Stomach (tissue), 9 donors: ENCODE data around the gene FAM221A. TPM values are rescaled to one million over a fixed set of nuclear protein-coding genes. Genes with fewer than 3 reads are reported as not detected.

Source experiments
- DNase-seq, 2 donors: peaks; one replicate each; pipeline versions ENCODE4 v3.0.0 to v3.0.0-alpha.2; 2013 to 2019
- H3K27ac ChIP-seq, 5 donors: fragments of 200-600 bp in 4 of 5; sonication (generic) in 4 of 5; one replicate each; pipeline ENCODE4 v1.5.1; 2013 to 2019; ENCODE audit warnings: mild to moderate bottlenecking in 1 of 5, moderate library complexity in 1 of 5
- H3K27me3 ChIP-seq, 3 donors: fragments of 200-600 bp; sonication (generic); one replicate each; pipeline ENCODE4 v1.5.1; 2017 to 2019; ENCODE audit warnings: mixed run types in 1 of 3
- H3K36me3 ChIP-seq, 4 donors: fragments of 200-600 bp; sonication (generic); 1 replicate in 3 of 4; 2 replicates in 1 of 4; pipeline ENCODE4 v1.5.1; 2016 to 2019
- H3K4me1 ChIP-seq, 4 donors: fragments of 200-600 bp; sonication (generic); one replicate each; pipeline ENCODE4 v1.5.1; 2016 to 2019
- H3K4me3 ChIP-seq, 4 donors: fragments of 200-600 bp; sonication (generic) in 3 of 4; one replicate each; pipeline ENCODE4 v1.5.1; 2016 to 2019; ENCODE audit warnings: mild to moderate bottlenecking in 1 of 4
- H3K9me3 ChIP-seq, 4 donors: fragments of 200-600 bp; sonication (generic); one replicate each; pipeline ENCODE4 v1.5.1; 2016 to 2019
- CTCF ChIP-seq, 7 experiments: fragments of 450-650 bp in 4 of 7; fragments of 200-600 bp in 3 of 7; sonication (generic) in 3 of 7; IDR thresholded peaks; one replicate each; pipeline ENCODE4 v1.5.1; 2016 to 2019; ENCODE audit warnings: antibody characterized with exemption in 7 of 7, control low read depth in 2 of 7, mild to moderate bottlenecking in 1 of 7
- EP300 ChIP-seq: sonication (generic); formaldehyde crosslinking; IDR thresholded peaks from one replicate; pipeline ENCODE4 v1.6.1; 2017; ENCODE audit warnings: antibody characterized with exemption
- POLR2A ChIP-seq, 4 donors: fragments of 450-650 bp; IDR thresholded peaks; one replicate each; pipeline ENCODE4 v1.6.1; 2016; ENCODE audit warnings: antibody characterized with exemption in 4 of 4, control low read depth in 2 of 4, mild to moderate bottlenecking in 1 of 4, moderate library complexity in 1 of 4
- POLR2AphosphoS5 ChIP-seq, 3 donors: sonication (generic); formaldehyde crosslinking; IDR thresholded peaks; one replicate each; pipeline ENCODE4 v1.6.1; 2016; ENCODE audit warnings: antibody characterized with exemption in 3 of 3
- WGBS, 5 donors: extraction: QIAGEN DNeasy Blood & Tissue Kit in 3 of 5; methylation state at CpG; one replicate each; pipeline versions ENCODE4 v1.1.5 to v1.1.7; 2013 to 2018; 5-methylcytosine and 5-hydroxymethylcytosine counted together
- intact Hi-C: fragments of 100-400 bp; cut with DNase I; formaldehyde crosslinking; loops from one replicate; pipeline ENCODE4 v1.15.1; 2023; ENCODE audit warnings: low total_unique reads
- polyA plus RNA-seq, 3 donors: library from polyadenylated mRNA; stranded (reverse); fragments of 200-250 nt; gene quantifications; one replicate each; pipeline ENCODE4 v1.2.3, GENCODE V29; 2013
- total RNA-seq, 5 donors: library from RNA; depleted of rRNA; stranded (reverse); fragments of >200 nt; gene quantifications; one replicate each; pipeline versions ENCODE4 v1.1.0 to v1.2.3, GENCODE V29; 2014 to 2016
- donor health status: healthy with polysubstance abuse.
- donor health status: Bipolar disorder and iron deficiency.
- donor health status: healthy.

FAM221A gene
- total and polyA plus RNA-seq, 8 donors: 10.6 to 79.9 (median 19.0) TPM

DNA sequence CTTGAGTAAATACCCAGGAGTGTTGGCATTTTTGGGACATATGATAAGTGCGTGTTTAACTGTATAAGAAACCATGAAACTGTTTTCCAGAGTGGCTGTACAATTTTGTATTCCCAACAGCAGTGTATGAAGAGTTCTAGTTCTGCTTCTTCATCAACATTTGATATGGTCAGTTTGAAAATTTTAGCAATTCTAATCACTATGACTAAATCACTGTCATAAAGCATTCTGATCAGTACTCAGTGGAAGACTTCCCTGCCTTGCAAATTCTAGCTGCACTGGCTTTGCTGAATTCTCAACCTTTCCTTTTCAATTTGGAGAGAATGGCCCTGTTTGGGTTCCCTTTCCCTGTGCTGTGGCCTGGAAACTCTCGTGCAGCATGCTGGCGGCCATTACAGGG lies 18.6 kb upstream of the FAM221A start:
- Histone ChIP-seq H3K4me3 (no peak overlapping the region), H3K36me3 (no peaks in the 10 kb centered on the region), H3K4me1 (no peaks in the 10 kb centered on the region), H3K27me3 (no peaks in the 10 kb centered on the region), H3K27ac (no peak overlapping the region), H3K9me3 (peaks cover 0 to 8% (median 7%) of the 10 kb centered on the region in 4 donors)
- intact Hi-C loops: no loop called here
- WGBS, 5 donors: 81 to 94% (median 83%) methylated on average over 3 of the region's 3 CpGs
- TF ChIP-seq POLR2AphosphoS5 (IDR thresholded peaks at IDR 0.05) (no peak), EP300 (no peak), CTCF (IDR thresholded peaks at IDR 0.05) (no peak), POLR2A (IDR thresholded peaks at IDR 0.05) (no peak)
- no peak for DNase-seq

DNA sequence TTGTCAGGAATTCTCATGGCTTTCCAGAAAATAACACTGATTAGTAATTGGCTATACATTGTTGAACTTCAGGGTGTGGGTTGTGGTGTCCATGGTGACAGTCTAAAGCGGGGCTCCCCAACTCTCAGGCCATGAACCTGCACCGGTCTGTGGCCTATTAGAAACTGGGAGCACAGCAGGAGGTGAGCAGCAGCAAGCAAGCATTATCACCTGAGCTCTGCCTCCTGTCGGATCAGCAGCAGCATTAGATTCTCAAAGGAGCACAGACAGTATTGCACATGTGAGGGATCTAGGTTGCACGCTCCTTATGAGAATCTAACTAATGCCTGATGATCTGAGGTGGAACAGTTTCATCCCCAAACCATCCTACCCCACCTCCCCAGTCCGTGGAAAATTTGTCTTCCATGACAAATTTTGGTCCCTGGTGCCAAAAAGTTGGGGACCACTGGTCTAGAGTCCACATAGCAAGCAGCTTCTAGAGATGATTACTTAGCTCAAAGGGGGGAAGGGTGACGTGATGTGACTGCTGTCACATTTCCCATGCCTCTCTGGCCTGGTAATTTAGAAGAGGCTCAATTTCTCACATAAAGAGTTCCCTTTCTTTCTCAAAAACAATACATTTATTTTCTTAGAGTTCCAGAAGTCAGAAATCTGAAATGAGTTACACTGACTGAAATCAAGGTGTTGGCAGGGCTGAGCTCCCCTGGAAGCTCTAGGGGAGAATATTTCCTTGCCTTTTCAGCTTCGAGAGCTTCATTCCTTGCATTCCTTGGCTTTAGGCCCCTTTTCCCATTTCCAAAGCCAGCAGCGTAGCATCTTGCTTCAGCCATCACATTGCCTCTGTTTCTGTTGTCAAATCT lies 17.6 kb upstream of the FAM221A start:
- WGBS, 5 donors: 77 to 84% (median 82%) methylated on average over 8 of the region's 8 CpGs
- Histone ChIP-seq H3K27ac (no peak overlapping the region), H3K4me1 (no peaks in the 10 kb centered on the region), H3K36me3 (no peaks in the 10 kb centered on the region), H3K27me3 (no peaks in the 10 kb centered on the region), H3K9me3 (peaks cover 0 to 8% (median 7%) of the 10 kb centered on the region in 4 donors), H3K4me3 (no peak overlapping the region)
- TF ChIP-seq CTCF (IDR thresholded peaks at IDR 0.05) (no peak), POLR2AphosphoS5 (IDR thresholded peaks at IDR 0.05) (no peak), POLR2A (IDR thresholded peaks at IDR 0.05) (no peak), EP300 (no peak)
- intact Hi-C loops: no loop called here
- DNase-seq: no peak

GRCh38 chr7:23662984-23663313 lies 17.1 kb upstream of the FAM221A start:
- intact Hi-C loops: no loop called here
- no peak for TF ChIP-seq POLR2A (IDR thresholded peaks at IDR 0.05)
- TF ChIP-seq CTCF (IDR thresholded peaks at IDR 0.05): no peak
- no peak for TF ChIP-seq POLR2AphosphoS5 (IDR thresholded peaks at IDR 0.05)
- no peak for TF ChIP-seq EP300
- no peaks in the 10 kb centered on the region for H3K27me3 ChIP-seq

GRCh38 chr7:23664122-23664521 lies 15.9 kb upstream of the FAM221A start:
- Histone ChIP-seq H3K27me3 (no peaks in the 10 kb centered on the region), H3K4me1 (no peaks in the 10 kb centered on the region), H3K27ac (no peak overlapping the region), H3K4me3 (no peak overlapping the region), H3K36me3 (no peaks in the 10 kb centered on the region), H3K9me3 (peaks cover 0 to under 1% (median 0%) of the 10 kb centered on the region in 4 donors)
- intact Hi-C loops: no loop called here
- no peak for DNase-seq
- TF ChIP-seq EP300 (no peak), POLR2AphosphoS5 (IDR thresholded peaks at IDR 0.05) (no peak), POLR2A (IDR thresholded peaks at IDR 0.05) (no peak), CTCF (IDR thresholded peaks at IDR 0.05) (no peak)

More at GRCh38 chr7:23662984-23663313, 17.1 kb upstream of the FAM221A start:
- Histone ChIP-seq H3K4me3 (no peak overlapping the region), H3K27ac (no peak overlapping the region), H3K36me3 (no peaks in the 10 kb centered on the region), H3K9me3 (peaks cover 0 to 8% (median 7%) of the 10 kb centered on the region in 4 donors), H3K4me1 (no peaks in the 10 kb centered on the region)
- no peak for DNase-seq
- WGBS, 5 donors: 84 to 93% (median 91%) methylated on average over 2 of the region's 2 CpGs
